HFFc6 (cell line): Measurements from ENCODE around the gene CNGA3. TPM values are rescaled to one million over a fixed set of nuclear protein-coding genes. Genes with fewer than 3 reads are reported as not detected.

Source experiments
- DNase-seq: peaks from one replicate; pipeline ENCODE4 v3.0.0-alpha.2; 2018
- H3K27ac Mint-ChIP-seq: 2 replicates; pipeline ENCODE4 v1.8.0; 2020; ENCODE audit warnings: mild to moderate bottlenecking, mixed read lengths
- H3K27me3 Mint-ChIP-seq: 2 replicates; pipeline ENCODE4 v1.8.0; 2021; ENCODE audit warnings: mild to moderate bottlenecking, moderate library complexity, mixed read lengths; ENCODE audit not compliant: insufficient read depth
- H3K36me3 Mint-ChIP-seq: 2 replicates; pipeline ENCODE4 v1.8.0; 2021; ENCODE audit warnings: low read depth, mixed read lengths
- H3K4me1 Mint-ChIP-seq: 2 replicates; pipeline ENCODE4 v1.8.0; 2020; ENCODE audit warnings: low read depth, mixed read lengths
- H3K4me3 Mint-ChIP-seq: 2 replicates; pipeline ENCODE4 v1.8.0; 2020; ENCODE audit warnings: mild to moderate bottlenecking, moderate library complexity, mixed read lengths
- H3K9me3 Mint-ChIP-seq: 2 replicates; pipeline ENCODE4 v1.8.0; 2020; ENCODE audit warnings: mild to moderate bottlenecking, mixed read lengths
- total RNA-seq, 6 experiments: library from RNA; stranded (reverse); fragmentation: NEBNext Ultra II Directional; extraction: Animal tissue kit (Norgen Biotek cat#: 25700); gene quantifications; 2 replicates in 1 of 6; 3 replicates in 5 of 6; pipeline ENCODE4 v1.2.3, GENCODE V29; 2021
- TF ChIP-seq, protein P1 (sequence below): fragments of 200-600 bp; sonication (generic); IDR thresholded peaks from 2 replicates; pipeline ENCODE4 v1.5.0; 2021; ENCODE audit warnings: antibody characterized with exemption, mild to moderate bottlenecking

The CNGA3 gene
- total RNA-seq, 6 experiments from 2014 or later, result 0.14 to 0.71 (median 0.22) TPM

DNA sequence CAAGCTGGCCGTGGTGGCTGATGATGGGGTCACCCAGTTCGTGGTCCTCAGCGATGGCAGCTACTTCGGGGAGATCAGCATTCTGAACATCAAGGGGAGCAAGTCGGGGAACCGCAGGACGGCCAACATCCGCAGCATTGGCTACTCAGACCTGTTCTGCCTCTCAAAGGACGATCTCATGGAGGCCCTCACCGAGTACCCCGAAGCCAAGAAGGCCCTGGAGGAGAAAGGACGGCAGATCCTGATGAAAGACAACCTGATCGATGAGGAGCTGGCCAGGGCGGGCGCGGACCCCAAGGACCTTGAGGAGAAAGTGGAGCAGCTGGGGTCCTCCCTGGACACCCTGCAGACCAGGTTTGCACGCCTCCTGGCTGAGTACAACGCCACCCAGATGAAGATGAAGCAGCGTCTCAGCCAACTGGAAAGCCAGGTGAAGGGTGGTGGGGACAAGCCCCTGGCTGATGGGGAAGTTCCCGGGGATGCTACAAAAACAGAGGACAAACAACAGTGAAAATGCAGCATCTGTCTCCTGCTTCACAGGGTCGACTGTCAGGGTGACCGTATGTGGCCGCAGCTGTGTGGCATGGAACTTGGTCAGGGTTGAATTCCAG is 50.6 kb downstream of the CNGA3 start:
- TF ChIP-seq, protein P1, sequence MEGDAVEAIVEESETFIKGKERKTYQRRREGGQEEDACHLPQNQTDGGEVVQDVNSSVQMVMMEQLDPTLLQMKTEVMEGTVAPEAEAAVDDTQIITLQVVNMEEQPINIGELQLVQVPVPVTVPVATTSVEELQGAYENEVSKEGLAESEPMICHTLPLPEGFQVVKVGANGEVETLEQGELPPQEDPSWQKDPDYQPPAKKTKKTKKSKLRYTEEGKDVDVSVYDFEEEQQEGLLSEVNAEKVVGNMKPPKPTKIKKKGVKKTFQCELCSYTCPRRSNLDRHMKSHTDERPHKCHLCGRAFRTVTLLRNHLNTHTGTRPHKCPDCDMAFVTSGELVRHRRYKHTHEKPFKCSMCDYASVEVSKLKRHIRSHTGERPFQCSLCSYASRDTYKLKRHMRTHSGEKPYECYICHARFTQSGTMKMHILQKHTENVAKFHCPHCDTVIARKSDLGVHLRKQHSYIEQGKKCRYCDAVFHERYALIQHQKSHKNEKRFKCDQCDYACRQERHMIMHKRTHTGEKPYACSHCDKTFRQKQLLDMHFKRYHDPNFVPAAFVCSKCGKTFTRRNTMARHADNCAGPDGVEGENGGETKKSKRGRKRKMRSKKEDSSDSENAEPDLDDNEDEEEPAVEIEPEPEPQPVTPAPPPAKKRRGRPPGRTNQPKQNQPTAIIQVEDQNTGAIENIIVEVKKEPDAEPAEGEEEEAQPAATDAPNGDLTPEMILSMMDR, result no peak
- Mint-ChIP-seq H3K9me3 (no peaks in the 10 kb centered on the region), H3K27ac (no peak overlapping the region), H3K4me3 (no peak overlapping the region), H3K27me3 (peaks cover 31% of the 10 kb centered on the region), H3K36me3 (no peaks in the 10 kb centered on the region), H3K4me1 (peaks cover 9% of the 10 kb centered on the region)
- no peak for DNase-seq

DNA sequence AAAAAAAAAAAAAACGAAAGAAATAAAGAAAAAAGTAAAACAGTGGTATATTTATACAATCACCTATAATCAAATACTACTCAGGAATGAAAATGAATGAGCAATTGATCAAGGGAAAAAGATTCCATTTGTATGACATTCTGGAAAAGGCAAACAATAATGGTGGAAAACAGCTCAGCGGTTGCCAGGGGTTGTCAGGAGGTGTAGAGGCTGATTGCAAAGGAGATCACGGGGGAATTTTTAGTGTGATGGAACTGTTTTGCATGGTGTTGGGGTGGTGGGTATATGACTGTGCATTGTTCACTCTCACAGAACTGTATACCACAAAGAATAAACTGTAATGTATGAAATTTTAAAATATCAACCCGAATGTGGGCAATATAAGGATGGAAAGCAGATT is 52.9 kb downstream of the CNGA3 start:
- peaks cover 30% of the 10 kb centered on the region for H3K27me3 Mint-ChIP-seq
- no peak overlapping the region for H3K4me3 Mint-ChIP-seq
- DNase-seq, result no peak
- no peaks in the 10 kb centered on the region for H3K9me3 Mint-ChIP-seq
- H3K4me1 Mint-ChIP-seq, result peaks cover 9% of the 10 kb centered on the region
- no peak overlapping the region for H3K27ac Mint-ChIP-seq
- no peaks in the 10 kb centered on the region for H3K36me3 Mint-ChIP-seq
- TF ChIP-seq, protein P1, result no peak

DNA sequence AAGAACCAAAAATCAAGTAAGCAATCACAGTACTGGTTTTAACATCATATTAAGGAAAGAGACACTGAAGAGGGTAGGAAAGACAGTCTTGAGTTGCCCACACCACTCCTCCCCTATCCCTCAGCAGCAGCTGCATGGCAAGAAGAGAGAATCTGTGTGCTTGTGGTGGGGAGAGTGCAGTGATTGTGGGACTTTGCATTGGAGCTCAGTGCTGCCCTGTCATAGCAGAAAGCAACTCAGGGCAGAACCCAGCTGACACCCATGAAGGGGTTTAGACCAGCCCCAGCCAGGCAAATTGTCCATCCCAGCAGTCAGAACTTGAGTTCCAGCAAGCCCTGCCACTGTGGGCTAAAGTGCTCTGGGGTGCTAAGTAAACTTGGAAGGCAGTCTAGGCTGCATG is 57.6 kb downstream of the CNGA3 start:
- no peaks in the 10 kb centered on the region for H3K9me3 Mint-ChIP-seq
- no peaks in the 10 kb centered on the region for H3K4me1 Mint-ChIP-seq
- no peak overlapping the region for H3K4me3 Mint-ChIP-seq
- no peaks in the 10 kb centered on the region for H3K36me3 Mint-ChIP-seq
- H3K27ac Mint-ChIP-seq, result no peak overlapping the region
- peaks cover 29% of the 10 kb centered on the region for H3K27me3 Mint-ChIP-seq
- TF ChIP-seq, protein P1, result no peak
- no peak for DNase-seq

DNA sequence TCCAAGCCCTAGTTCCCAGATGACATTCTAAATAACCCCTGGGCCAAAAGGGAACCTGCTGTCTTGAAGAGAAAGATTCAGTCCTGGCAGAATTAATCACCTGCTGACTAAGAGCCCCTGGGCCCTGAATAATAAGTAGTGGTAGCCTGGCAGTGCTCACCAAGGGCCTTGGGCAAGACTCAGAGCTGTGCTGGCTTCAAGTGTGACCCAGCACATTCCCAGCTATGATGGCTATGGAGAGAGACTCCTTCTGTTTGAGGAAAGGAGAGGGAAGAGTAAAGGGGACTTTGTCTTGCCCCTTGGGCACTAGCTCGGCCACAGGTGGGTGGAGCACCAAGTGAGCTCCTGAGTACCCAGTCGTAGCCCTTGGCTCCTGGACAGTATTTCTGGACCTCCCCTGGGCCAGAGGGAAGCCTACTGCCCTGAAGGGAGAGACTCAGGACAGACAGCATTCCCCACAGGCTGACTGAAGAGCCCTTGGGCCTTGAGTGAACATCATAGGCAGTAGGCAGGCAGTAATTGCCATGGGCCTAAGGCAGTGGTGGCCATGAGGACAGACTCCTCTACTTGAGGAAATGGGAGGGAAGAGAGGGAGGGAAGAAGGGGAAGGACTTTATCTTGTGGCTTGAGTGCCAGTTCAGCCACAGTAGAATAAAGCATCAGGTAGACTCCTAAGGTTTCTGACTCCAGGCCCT is 58.4 kb downstream of the CNGA3 start:
- no peak for DNase-seq
- TF ChIP-seq, protein P1, result no peak
- Mint-ChIP-seq H3K27ac (no peak overlapping the region), H3K4me3 (no peak overlapping the region), H3K36me3 (no peaks in the 10 kb centered on the region), H3K27me3 (peaks cover 25% of the 10 kb centered on the region), H3K9me3 (no peaks in the 10 kb centered on the region), H3K4me1 (no peaks in the 10 kb centered on the region)

DNA sequence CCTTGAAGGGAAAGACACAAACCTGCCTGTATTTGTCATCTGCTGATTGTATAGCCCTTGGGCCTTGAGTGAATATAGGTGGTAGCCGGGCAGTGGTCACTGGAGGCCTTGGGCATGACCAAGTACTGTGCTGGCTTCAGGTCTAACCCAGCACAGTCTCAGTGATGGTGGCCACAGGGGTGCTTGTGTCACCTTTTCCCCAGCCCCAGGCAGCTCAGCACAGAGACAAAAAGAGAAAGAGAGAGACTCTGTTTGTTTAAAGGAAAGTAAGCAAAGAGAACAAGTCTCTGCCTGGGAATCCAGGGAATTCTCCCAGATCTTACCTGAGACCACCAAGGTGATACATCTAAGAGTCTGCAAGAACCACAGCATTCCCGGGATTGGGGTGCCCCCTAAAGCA is 59.0 kb downstream of the CNGA3 start:
- no peak overlapping the region for H3K27ac Mint-ChIP-seq
- no peaks in the 10 kb centered on the region for H3K36me3 Mint-ChIP-seq
- H3K4me1 Mint-ChIP-seq, result no peaks in the 10 kb centered on the region
- TF ChIP-seq, protein P1, result no peak
- no peak for DNase-seq
- H3K4me3 Mint-ChIP-seq, result no peak overlapping the region
- peaks cover 22% of the 10 kb centered on the region for H3K27me3 Mint-ChIP-seq
- H3K9me3 Mint-ChIP-seq, result no peaks in the 10 kb centered on the region
